Activated CD8-positive, alpha-beta memory T cell treated with anti-CD3 and anti-CD28 coated beads, Interleukin-2, amount 50 U/mL, for 24 hours (primary cell): ENCODE measurements around the gene LEPROT.

Experiments used
- DNase-seq: peaks from one replicate; pipeline ENCODE4 v3.0.0-alpha.2; 2020; ENCODE audit errors: extremely low read depth

LEPROT gene

GRCh38 chr1:65477414-65478378 lies 57.2 kb downstream of the LEPROT start:
- no peak for DNase-seq

- no peak for DNase-seq
These were observed 58.0 kb downstream of the LEPROT start for GRCh38 chr1:65478379-65479026.

GRCh38 chr1:65479554-65480204 lies 59.2 kb downstream of the LEPROT start:
- no peak for DNase-seq

- DNase-seq: no peak
These were observed 60.4 kb downstream of the LEPROT start for GRCh38 chr1:65480684-65481405.

- DNase-seq: no peak
These were observed 63.7 kb downstream of the LEPROT start for GRCh38 chr1:65483993-65484754.
